Mucosa of descending colon (tissue), 3 donors: Measurements from ENCODE around the gene LAYN. TPM values are rescaled to one million over a fixed set of nuclear protein-coding genes. Genes with fewer than 3 reads are reported as not detected.

ENCODE experiments used
- ATAC-seq: fragments of 200-7000 bp; cut with Tn5 transposase; one replicate; pipeline ENCODE4 v1.9.1; 2020; ENCODE audit warnings: mild to moderate bottlenecking, moderate library complexity
- DNase-seq, 3 donors: peaks; one replicate each; pipeline ENCODE4 v3.0.0-alpha.2; 2020
- H3K36me3 ChIP-seq: fragments of 200-600 bp; one replicate; pipeline ENCODE4 v1.8.0; 2021; ENCODE audit warnings: low read depth, mild to moderate bottlenecking
- H3K4me1 ChIP-seq: fragments of 200-600 bp; one replicate; pipeline ENCODE4 v1.8.0; 2021; ENCODE audit warnings: low read depth, mild to moderate bottlenecking
- H3K4me3 ChIP-seq: fragments of 200-600 bp; one replicate; pipeline ENCODE4 v1.8.0; 2021; ENCODE audit warnings: mild to moderate bottlenecking
- H3K9me3 ChIP-seq: fragments of 200-600 bp; one replicate; pipeline ENCODE4 v1.8.0; 2021; ENCODE audit warnings: mild to moderate bottlenecking
- CTCF ChIP-seq: fragments of 200-600 bp; IDR thresholded peaks from one replicate; pipeline ENCODE4 v1.8.0; 2022; ENCODE audit warnings: antibody characterized with exemption, mild to moderate bottlenecking
- intact Hi-C, 2 donors: fragments of 100-400 bp; cut with DNase I in 1 of 2; cut with micrococcal nuclease in 1 of 2; formaldehyde crosslinking; loops; one replicate each; pipeline versions ENCODE4 v1.11.0 to v1.11.1; 2022; cut with DNase I, micrococcal nuclease
- microRNA-seq: library from miRNA; unstranded; fragments of <30 nt; microRNA quantifications from one replicate; pipeline ENCODE4, GENCODE V29; 2019
- total RNA-seq, 3 donors: library from RNA; stranded (reverse); fragmentation: NEBNext Ultra II Directional in 2 of 3; extraction: Animal tissue kit (Norgen Biotek cat#: 25700) in 2 of 3; gene quantifications; one replicate each; pipeline versions ENCODE4 v1.2.1 to v1.2.4, GENCODE V29; 2021 to 2023
- donor health status: DM: no; HTN: no; CAD: no; lungs with moderate emphysema.
- donor health status: DM: no; HTN: no; CAD: no.
- donor health status: DM: no; HTN: yes; CAD: no.

Gene LAYN
- total RNA-seq, 3 donors from 2014 or later, result 0.90 to 22.9 (median 2.7) TPM

GRCh38 chr11:111603611-111604130 is 63.2 kb downstream of the LAYN start:
- ATAC-seq, result no peak
- intact Hi-C loops, result loop anchor here (5.0 kb wide), 1 partner anchor 174 kb away; no protein-coding TSS in a partner anchor

GRCh38 chr11:111604392-111605009 is 64.0 kb downstream of the LAYN start:
- TF ChIP-seq CTCF, result peak; percentile 35
- Histone ChIP-seq H3K36me3 (no peaks in the 10 kb centered on the region), H3K4me3 (no peak overlapping the region), H3K4me1 (peaks cover 20% of the 10 kb centered on the region), H3K9me3 (no peaks in the 10 kb centered on the region)
- DNase-seq (peak in 1 of 3 donors; percentile 14), ATAC-seq (no peak)
- intact Hi-C loops, result loop anchor here (5.0 kb wide), 1 partner anchor 173 kb away; no protein-coding TSS in a partner anchor

More at GRCh38 chr11:111603611-111604130, 63.2 kb downstream of the LAYN start:
- Histone ChIP-seq H3K4me3 (no peak overlapping the region), H3K36me3 (no peaks in the 10 kb centered on the region), H3K9me3 (no peaks in the 10 kb centered on the region), H3K4me1 (peaks cover 20% of the 10 kb centered on the region)
- no peak for TF ChIP-seq CTCF
- DNase-seq, result no peak

- Histone ChIP-seq H3K4me3 (no peak overlapping the region), H3K9me3 (no peaks in the 10 kb centered on the region), H3K36me3 (no peaks in the 10 kb centered on the region), H3K4me1 (peaks cover 20% of the 10 kb centered on the region)
- DNase-seq, result no peak
- ATAC-seq, result no peak
- intact Hi-C loops, result no loop called here
- TF ChIP-seq CTCF, result no peak
Observed at GRCh38 chr11:111605681-111606080, 65.2 kb downstream of the LAYN start.

- H3K9me3 ChIP-seq, result no peaks in the 10 kb centered on the region
- no peaks in the 10 kb centered on the region for H3K36me3 ChIP-seq
- intact Hi-C loops, result no loop called here
- DNase-seq (no peak), ATAC-seq (no peak)
- H3K4me3 ChIP-seq, result no peak overlapping the region
- TF ChIP-seq CTCF, result no peak
- H3K4me1 ChIP-seq, result peaks cover 14% of the 10 kb centered on the region
Observed at GRCh38 chr11:111606986-111607385, 66.5 kb downstream of the LAYN start.

- no peak overlapping the region for H3K4me3 ChIP-seq
- intact Hi-C loops, result no loop called here
- no peaks in the 10 kb centered on the region for H3K9me3 ChIP-seq
- DNase-seq (no peak), ATAC-seq (no peak)
- TF ChIP-seq CTCF, result no peak
- no peaks in the 10 kb centered on the region for H3K36me3 ChIP-seq
- H3K4me1 ChIP-seq, result peaks cover 14% of the 10 kb centered on the region
Observed at GRCh38 chr11:111607751-111608150, 67.2 kb downstream of the LAYN start.

Small RNA genes within 50 kb of the gene (microRNA-seq; reads per million reads assigned to microRNA genes)
- gene MIR34B, result 3.3 reads per million, percentile 15 among the genes with 10 or more reads in this experiment
- gene MIR34C, result 33.5 reads per million, percentile 49 among the genes with 10 or more reads in this experiment

Other genes with a start within 250 kb of the LAYN start
- 10 to 100 TPM in 1 of 3 donors, 1 to 10 TPM in 2; 6.7 to 14.5 (median 8.1) TPM for gene POU2AF3, start 242.2 kb upstream of the LAYN start, total RNA-seq
- gene POU2AF1, start 161.4 kb upstream of the LAYN start, total RNA-seq, result 1 to 10 TPM; 2.8 to 9.3 (median 5.4) TPM
- not detected for gene BTG4, start 28.3 kb upstream of the LAYN start, total RNA-seq
- gene HOATZ, start 25.9 kb upstream of the LAYN start, total RNA-seq, result not detected
- gene SIK2, start 61.7 kb downstream of the LAYN start, total RNA-seq, result 10 to 100 TPM; 22.0 to 23.0 (median 22.7) TPM
- gene PPP2R1B, start 225.7 kb downstream of the LAYN start, total RNA-seq, result 10 to 100 TPM; 28.5 to 48.5 (median 47.0) TPM